Measurements from ENCODE around the gene ABCA4. TPM values are rescaled to one million over a fixed set of nuclear protein-coding genes. Genes with fewer than 3 reads are reported as not detected.

Gene ABCA4
- total and polyA plus RNA-seq, 2 of the 8 experiments (the other 6 are each of a cell fraction or from before 2014, with no cell fraction given) = 0.06 TPM; not detected in 1

DNA sequence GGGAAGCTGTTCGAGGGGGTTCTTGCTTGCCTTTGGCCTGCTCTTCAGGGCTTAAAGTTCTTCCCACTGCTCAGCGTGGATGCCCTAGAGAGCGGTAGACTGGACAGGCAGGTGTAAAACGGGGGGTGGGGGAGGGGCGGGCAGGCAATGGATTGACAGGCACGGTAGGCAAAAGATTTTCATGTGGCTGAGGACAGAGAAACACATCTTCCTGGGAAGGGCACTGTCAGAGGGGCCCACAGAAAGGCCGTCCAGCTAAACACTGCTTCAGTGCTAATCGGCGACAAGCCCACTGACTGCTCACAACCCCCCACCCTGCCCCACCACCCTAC, 412 bp downstream of the ABCA4 start:
- Histone ChIP-seq H3K18ac (ENCODE audit: extremely low read depth, low read length) (no peak overlapping the region), H3K23me2 (ENCODE audit: low read depth, low read length) (no peaks in the 10 kb centered on the region), H4K5ac (ENCODE audit: insufficient read length, low read depth, low read length) (no peak overlapping the region), H3K27ac (ENCODE audit: low read depth, low read length) (no peak overlapping the region), H3K4ac (replicated peaks; ENCODE audit: insufficient read length, low read depth, low read length) (no peak overlapping the region), H4K20me1 (replicated peaks in 1 of 2; ENCODE audit: control insufficient read depth in 1 of 2, insufficient read depth in 2 of 2, low read length in 2 of 2) (no peaks in the 10 kb centered on the region), H3K4me2 (ENCODE audit: insufficient read depth in 1 of 2, low read depth in 2 of 2, low read length in 2 of 2) (no peak overlapping the region), H2AK5ac (ENCODE audit: low read depth, low read length) (no peak overlapping the region), H3K36me3 (ENCODE audit: control insufficient read depth in 2 of 4, insufficient read depth in 4 of 4, low read length in 3 of 4) (no peaks in the 10 kb centered on the region), H2BK120ac (replicated peaks; ENCODE audit: low read depth, low read length) (no peak overlapping the region), H3K9ac (replicated peaks in 1 of 4; ENCODE audit: extremely low read depth in 1 of 4, low read depth in 3 of 4, low read length in 3 of 4) (no peak overlapping the region), H4K8ac (ENCODE audit: extremely low read depth, insufficient read depth, low read length) (no peak overlapping the region), H3K79me1 (ENCODE audit: low read depth, low read length) (no peaks in the 10 kb centered on the region), H3K27me3 (replicated peaks in 1 of 4; ENCODE audit: control insufficient read depth in 3 of 4, extremely low read depth in 1 of 4, insufficient read depth in 3 of 4, low read length in 3 of 4) (peaks cover 1 to 18% (median 8%) of the 10 kb centered on the region in 4 experiments), H2BK5ac (ENCODE audit: low read depth, low read length) (no peak overlapping the region), H2BK15ac (ENCODE audit: low read length) (no peak overlapping the region), H3K4me1 (replicated peaks in 1 of 4; ENCODE audit: control insufficient read depth in 3 of 4, insufficient read depth in 4 of 4, low read length in 3 of 4) (peaks cover 0 to 18% (median 10%) of the 10 kb centered on the region in 4 experiments; a peak in 5 of 7 replicates), H3K14ac (ENCODE audit: insufficient read length) (no peak overlapping the region), H2BK12ac (ENCODE audit: low read depth, low read length) (no peak overlapping the region), H2AFZ (ENCODE audit: low read length) (no peak overlapping the region), H3K56ac (replicated peaks; ENCODE audit: insufficient read length, low read depth, low read length) (no peak overlapping the region), H3K79me2 (ENCODE audit: control insufficient read depth in 1 of 2, insufficient read depth in 2 of 2, low read length in 2 of 2) (no peaks in the 10 kb centered on the region), H4K91ac (replicated peaks; ENCODE audit: insufficient read length, low read length) (no peak overlapping the region), H3K9me3 (ENCODE audit: insufficient read depth in 2 of 2, low read depth in 1 of 2, low read length in 1 of 2) (no peaks in the 10 kb centered on the region), H3K23ac (ENCODE audit: insufficient read length) (no peak overlapping the region), H2BK20ac (ENCODE audit: low read length) (no peak overlapping the region), H3K4me3 (ENCODE audit: extremely low read depth in 1 of 4, insufficient read depth in 2 of 4, low read depth in 3 of 4, low read length in 4 of 4) (no peak overlapping the region)
- WGBS, 2 experiments (ENCODE audit: extremely low coverage in 1 of 2, insufficient coverage in 1 of 2, insufficient read length in 1 of 2, insufficient replicate concordance in 2 of 2, low coverage in 1 of 2, low lambda C conversion rate in 2 of 2, missing lambda C conversion rate in 1 of 2) = 86% methylated on average over 4 of the region's 9 CpGs; no CpG with 5 or more reads in 1 of the 2 experiments
- DNase-seq (ENCODE audit: low read depth in 1 of 2, low spot score in 2 of 2) = no peak
- TF ChIP-seq SAP30 (IDR thresholded peaks at IDR 0.05; ENCODE audit: insufficient read depth, insufficient replicate concordance, low read length) = no peak
- no peak for FAIRE-seq
- CTCF ChIA-PET (ENCODE audit: partially characterized antibody) = interaction anchor here (0.6 to 1.9 kb wide), 3 partner anchors 9 to 58 kb away, joined by 3 to 4 read pairs (median 4); no protein-coding TSS in a partner anchor
- POLR2A ChIA-PET (ENCODE audit: partially characterized antibody) = no interaction called here
